Ascending aorta (tissue), 2 donors: Measurements from ENCODE around the gene SCGB1C2. TPM values are rescaled to one million over a fixed set of nuclear protein-coding genes. Genes with fewer than 3 reads are reported as not detected.
A peak's percentile ranks its signal among the peaks of the same experiment; 100 is the strongest.

Experiments
- DNase-seq, 2 donors: peaks; one replicate each; pipeline ENCODE4 v3.0.0-alpha.2; 2019; ENCODE audit warnings: low spot score in 2 of 2
- H3K27ac ChIP-seq, 2 donors: fragments of 200-600 bp; sonication (generic); one replicate each; pipeline ENCODE4 v1.5.1; 2016 to 2017; ENCODE audit warnings: mild to moderate bottlenecking in 1 of 2
- H3K27me3 ChIP-seq: fragments of 200-600 bp; sonication (generic); one replicate; pipeline ENCODE4 v1.5.1; 2017
- H3K36me3 ChIP-seq, 2 donors: fragments of 200-600 bp; sonication (generic); one replicate each; pipeline ENCODE4 v1.5.1; 2016
- H3K4me1 ChIP-seq, 2 donors: fragments of 200-600 bp; sonication (generic); one replicate each; pipeline ENCODE4 v1.5.1; 2016 to 2017; ENCODE audit warnings: mild to moderate bottlenecking in 1 of 2
- H3K4me3 ChIP-seq, 2 donors: fragments of 200-600 bp; sonication (generic); one replicate each; pipeline ENCODE4 v1.5.1; 2016 to 2017; ENCODE audit warnings: mild to moderate bottlenecking in 1 of 2
- H3K9me3 ChIP-seq, 2 donors: fragments of 200-600 bp; sonication (generic); one replicate each; pipeline ENCODE4 v1.5.1; 2016
- intact Hi-C: fragments of 100-400 bp; cut with DNase I; formaldehyde crosslinking; loops from one replicate; pipeline ENCODE4 v1.15.1; 2023
- total RNA-seq: library from RNA; depleted of rRNA; stranded (reverse); fragments of >200 nt; gene quantifications from one replicate; pipeline ENCODE4 v1.1.0, GENCODE V29; 2016
- TF ChIP-seq, protein P1 (sequence below), 3 experiments: fragments of 200-600 bp in 2 of 3; fragments of 450-650 bp in 1 of 3; sonication (generic) in 2 of 3; IDR thresholded peaks; one replicate each; pipeline ENCODE4 v1.5.1; 2016 to 2019; ENCODE audit warnings: antibody characterized with exemption in 3 of 3, mild to moderate bottlenecking in 1 of 3, moderate library complexity in 1 of 3

Gene SCGB1C2
- total RNA-seq, 1 donor from 2014 or later = not detected

DNA sequence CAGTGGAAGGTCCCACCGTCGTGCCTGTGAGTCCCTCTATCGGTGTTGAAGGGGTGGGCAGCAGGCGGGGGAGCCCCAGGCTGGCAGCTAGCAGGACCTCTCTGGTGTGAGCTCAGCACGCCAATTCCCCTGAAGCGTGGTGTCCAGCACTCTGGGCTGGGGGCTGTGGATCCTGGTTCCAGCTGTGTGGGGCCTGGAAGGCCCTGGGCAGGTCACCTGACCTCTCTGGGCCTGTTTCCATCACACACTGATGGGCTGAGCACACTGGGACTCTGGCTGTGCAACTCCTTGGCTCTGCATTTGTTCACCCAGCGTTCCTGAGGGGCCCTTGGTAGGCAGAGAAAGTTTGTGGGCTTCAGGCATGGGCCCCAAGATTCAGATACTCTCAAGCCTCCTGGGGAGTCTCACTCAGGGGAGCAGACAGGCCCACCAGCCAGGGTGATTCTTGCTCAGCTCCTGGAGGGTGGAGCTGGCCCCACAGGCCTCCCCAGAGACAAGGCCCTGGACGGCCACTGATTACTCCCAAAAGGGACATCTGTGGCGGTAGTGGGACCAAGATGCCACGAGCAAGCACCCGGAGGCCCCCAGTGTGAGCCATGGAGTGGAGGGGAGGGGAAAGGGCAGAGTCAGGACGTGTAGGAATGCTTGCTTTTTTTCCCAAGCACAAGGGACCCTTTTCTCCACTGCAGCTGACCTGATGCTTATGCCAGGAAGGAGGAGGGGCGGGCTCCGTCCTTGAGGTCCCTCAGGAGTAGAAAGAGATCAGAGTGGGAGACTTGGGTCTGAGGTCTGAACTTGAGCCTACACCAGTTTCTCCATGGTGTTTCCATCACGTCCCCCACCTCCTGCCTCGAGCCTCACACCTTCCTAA is 8.5 kb downstream of the SCGB1C2 start:
- TF ChIP-seq, protein P1, sequence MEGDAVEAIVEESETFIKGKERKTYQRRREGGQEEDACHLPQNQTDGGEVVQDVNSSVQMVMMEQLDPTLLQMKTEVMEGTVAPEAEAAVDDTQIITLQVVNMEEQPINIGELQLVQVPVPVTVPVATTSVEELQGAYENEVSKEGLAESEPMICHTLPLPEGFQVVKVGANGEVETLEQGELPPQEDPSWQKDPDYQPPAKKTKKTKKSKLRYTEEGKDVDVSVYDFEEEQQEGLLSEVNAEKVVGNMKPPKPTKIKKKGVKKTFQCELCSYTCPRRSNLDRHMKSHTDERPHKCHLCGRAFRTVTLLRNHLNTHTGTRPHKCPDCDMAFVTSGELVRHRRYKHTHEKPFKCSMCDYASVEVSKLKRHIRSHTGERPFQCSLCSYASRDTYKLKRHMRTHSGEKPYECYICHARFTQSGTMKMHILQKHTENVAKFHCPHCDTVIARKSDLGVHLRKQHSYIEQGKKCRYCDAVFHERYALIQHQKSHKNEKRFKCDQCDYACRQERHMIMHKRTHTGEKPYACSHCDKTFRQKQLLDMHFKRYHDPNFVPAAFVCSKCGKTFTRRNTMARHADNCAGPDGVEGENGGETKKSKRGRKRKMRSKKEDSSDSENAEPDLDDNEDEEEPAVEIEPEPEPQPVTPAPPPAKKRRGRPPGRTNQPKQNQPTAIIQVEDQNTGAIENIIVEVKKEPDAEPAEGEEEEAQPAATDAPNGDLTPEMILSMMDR (IDR thresholded peaks at IDR 0.05) = no peak
- DNase-seq = peak in 1 of 2 donors; percentile 49
- no peak overlapping the region for H3K27ac ChIP-seq

DNA sequence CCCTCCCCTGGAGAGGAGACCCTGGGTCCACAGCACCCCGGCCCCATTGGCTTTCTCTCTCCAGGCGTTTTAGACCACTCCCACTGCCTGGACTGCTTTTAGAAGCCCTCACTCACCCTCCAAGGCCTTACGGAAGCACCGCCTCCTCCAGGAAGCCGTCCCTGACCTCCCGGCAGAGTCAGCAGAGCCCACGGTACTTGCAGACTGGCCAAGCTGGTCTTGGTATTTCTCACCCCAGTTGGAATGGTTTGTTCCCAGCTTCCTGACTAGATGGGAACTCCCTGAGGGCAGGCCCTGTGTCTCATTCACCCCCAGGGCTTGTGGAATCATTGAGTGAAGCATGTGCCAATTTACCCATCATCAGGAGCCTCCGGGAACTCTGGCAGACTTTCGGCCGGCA is 9.2 kb downstream of the SCGB1C2 start:
- H3K4me3 ChIP-seq = no peak overlapping the region
- no peaks in the 10 kb centered on the region for H3K4me1 ChIP-seq
- TF ChIP-seq, protein P1 (IDR thresholded peaks at IDR 0.05) = no peak
- H3K9me3 ChIP-seq = no peaks in the 10 kb centered on the region
- H3K36me3 ChIP-seq = no peaks in the 10 kb centered on the region
- intact Hi-C loops = no loop called here
- peak in 1 of 2 donors; percentile 42 for DNase-seq
- no peaks in the 10 kb centered on the region for H3K27me3 ChIP-seq
- no peak overlapping the region for H3K27ac ChIP-seq

More for the DNA sequence above, 8.5 kb downstream of the SCGB1C2 start:
- no peaks in the 10 kb centered on the region for H3K4me1 ChIP-seq
- H3K9me3 ChIP-seq = no peaks in the 10 kb centered on the region
- no peak overlapping the region for H3K4me3 ChIP-seq
- no peaks in the 10 kb centered on the region for H3K27me3 ChIP-seq
- intact Hi-C loops = no loop called here
- no peaks in the 10 kb centered on the region for H3K36me3 ChIP-seq

DNA sequence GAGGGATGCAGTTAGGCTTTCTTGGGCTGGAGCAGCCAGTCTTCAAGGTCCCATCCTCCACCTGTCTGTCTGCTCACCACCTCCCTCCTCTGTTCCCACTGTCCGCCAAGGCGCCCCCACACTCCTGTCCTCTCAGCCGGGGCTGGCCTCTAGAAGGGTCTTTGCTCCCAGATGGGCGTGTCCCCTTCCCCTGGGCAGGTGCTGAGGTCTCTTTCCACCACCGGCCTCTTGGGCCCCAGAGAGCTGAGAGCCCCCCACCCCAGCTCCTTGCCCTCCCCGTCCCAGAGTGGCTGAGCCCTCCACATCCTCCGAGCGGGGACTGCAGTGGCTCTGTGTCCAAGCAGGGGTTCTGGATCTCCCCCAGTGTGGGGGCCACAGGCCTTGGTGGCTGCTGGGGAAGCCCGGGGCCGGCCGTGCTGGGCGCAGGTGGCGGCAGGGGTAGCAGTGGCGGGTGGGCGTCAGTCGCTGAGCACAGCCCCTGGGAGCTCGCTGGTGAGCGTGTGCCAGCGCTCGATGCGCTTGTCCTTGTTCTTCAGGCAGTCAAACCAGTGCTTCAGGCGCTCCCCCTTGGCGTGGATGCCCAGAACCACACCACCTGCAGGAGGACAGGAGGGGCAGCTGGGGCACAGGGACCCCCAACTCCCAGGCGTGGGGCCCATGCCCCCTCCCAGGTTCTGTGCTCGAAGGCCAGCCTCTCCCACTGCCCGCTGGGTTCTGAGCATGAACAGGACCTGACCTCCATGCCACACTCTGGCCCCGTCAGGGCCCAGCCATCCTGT is 9.8 kb downstream of the SCGB1C2 start:
- H3K9me3 ChIP-seq = no peaks in the 10 kb centered on the region
- no peak overlapping the region for H3K4me3 ChIP-seq
- TF ChIP-seq, protein P1 (IDR thresholded peaks at IDR 0.05) = no peak
- no peak overlapping the region for H3K27ac ChIP-seq
- H3K36me3 ChIP-seq = no peaks in the 10 kb centered on the region
- intact Hi-C loops = no loop called here
- H3K4me1 ChIP-seq = no peaks in the 10 kb centered on the region
- H3K27me3 ChIP-seq = no peaks in the 10 kb centered on the region
- DNase-seq = peak in 1 of 2 donors; percentile 54

DNA sequence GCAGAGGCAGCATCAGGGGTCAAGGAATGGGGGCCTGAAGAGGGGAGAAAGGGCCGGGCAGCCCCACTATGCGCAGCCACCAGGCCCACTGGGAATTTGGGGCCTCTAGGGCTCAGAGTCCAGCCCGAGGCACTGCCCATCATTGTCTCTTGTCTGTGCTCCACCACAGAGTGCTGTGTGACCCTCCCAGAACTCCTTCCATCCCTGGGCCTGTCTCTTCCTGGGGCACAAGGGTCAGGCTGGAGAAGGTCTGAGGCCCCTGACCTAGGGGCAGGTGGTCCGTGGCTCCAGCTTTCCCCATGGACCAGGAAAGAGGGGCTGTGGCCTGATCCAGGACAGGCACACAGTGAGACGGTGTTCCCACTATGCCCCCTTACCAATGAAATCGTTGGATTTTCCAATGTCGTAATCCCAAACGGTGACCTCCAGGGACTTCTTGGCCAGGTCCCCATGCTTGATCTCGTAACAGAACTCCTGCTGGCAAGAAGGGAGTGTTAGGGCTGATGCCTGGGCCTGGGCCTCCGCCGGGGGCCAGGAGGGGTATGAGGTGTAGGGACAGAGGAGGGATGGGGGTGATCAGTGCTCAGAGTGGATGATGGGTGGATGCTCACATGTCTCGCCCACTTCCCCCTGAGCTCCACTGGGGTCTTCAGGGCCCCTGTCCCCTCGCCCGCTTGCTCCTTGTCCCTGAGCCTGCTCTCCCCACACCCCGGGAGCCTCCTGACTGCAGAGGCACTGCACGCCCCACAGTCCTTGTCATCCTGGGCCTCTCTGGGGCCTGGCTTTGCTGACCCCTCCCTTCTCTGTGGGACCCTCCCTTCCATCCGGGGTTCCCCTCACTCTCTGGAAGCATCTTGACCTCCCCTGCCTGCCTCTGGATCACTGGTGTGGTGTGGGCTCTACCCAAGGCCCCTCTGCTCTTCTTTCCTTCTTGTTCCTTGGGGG is 10.7 kb downstream of the SCGB1C2 start:
- Histone ChIP-seq H3K9me3 (no peaks in the 10 kb centered on the region), H3K4me1 (no peaks in the 10 kb centered on the region), H3K4me3 (no peak overlapping the region), H3K27me3 (no peaks in the 10 kb centered on the region), H3K36me3 (no peaks in the 10 kb centered on the region), H3K27ac (no peak overlapping the region)
- intact Hi-C loops = no loop called here
- TF ChIP-seq, protein P1 (IDR thresholded peaks at IDR 0.05) = no peak
- DNase-seq = peak in 1 of 2 donors; percentile 48

DNA sequence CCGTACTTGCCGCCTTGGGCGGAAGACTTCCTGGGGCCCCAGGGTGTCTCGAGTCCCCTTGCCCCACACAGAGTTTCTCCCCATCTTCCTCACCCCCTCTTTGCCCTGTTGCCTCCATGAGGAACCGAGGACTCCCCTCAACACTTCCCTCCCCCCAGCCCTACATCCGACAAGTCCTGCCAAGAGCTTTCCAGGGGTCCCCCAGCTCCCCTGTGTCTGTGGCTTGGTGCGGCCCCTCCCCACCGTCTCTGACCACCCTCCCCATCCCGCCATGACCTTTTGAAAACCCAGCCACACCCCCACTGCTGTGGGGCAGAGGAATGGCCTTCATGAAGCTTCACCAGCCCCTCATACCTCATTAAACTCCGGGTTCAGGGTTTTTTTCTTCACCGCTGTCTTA is 11.4 kb downstream of the SCGB1C2 start:
- Histone ChIP-seq H3K27me3 (no peaks in the 10 kb centered on the region), H3K36me3 (no peaks in the 10 kb centered on the region), H3K4me3 (no peak overlapping the region), H3K4me1 (no peaks in the 10 kb centered on the region), H3K27ac (no peak overlapping the region), H3K9me3 (no peaks in the 10 kb centered on the region)
- DNase-seq = no peak
- TF ChIP-seq, protein P1 (IDR thresholded peaks at IDR 0.05) = no peak
- intact Hi-C loops = no loop called here
